Measurements from ENCODE around the gene DLEC1.
A peak's percentile ranks its signal among the peaks of the same experiment; 100 is the strongest.

The DLEC1 gene

GRCh38 chr3:38138349-38139190 is 99.6 kb downstream of the DLEC1 start, which contains the start of gene MYD88:
MYD88 (plus strand) TSS chr3:38138661; CDS start chr3:38138701, 40 bp downstream.
- DNase-seq (ENCODE audit: low read depth), result peak; percentile 72

GRCh38 chr3:38139191-38139590 is 100.2 kb downstream of the DLEC1 start:
- no peak for DNase-seq (ENCODE audit: low read depth)

DNA sequence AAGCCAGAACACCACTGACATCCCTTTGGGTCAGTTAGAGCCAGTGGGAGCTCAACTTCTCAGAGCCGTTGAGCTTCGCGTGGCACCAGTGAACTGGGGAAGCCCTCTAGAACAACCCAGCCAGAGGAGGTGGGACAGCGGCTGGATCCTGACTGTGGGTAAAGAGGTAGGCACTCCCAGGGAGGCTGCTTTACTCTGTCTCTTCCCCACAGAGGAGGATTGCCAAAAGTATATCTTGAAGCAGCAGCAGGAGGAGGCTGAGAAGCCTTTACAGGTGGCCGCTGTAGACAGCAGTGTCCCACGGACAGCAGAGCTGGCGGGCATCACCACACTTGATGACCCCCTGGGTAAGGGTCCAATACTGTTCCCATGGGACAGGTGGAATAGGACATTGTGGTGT is 100.6 kb downstream of the DLEC1 start:
- no peak for DNase-seq (ENCODE audit: low read depth)

GRCh38 chr3:38140326-38141172 is 101.5 kb downstream of the DLEC1 start:
- no peak for DNase-seq (ENCODE audit: low read depth)

- no peak for DNase-seq (ENCODE audit: low read depth)
These were observed 102.4 kb downstream of the DLEC1 start for GRCh38 chr3:38141173-38141951.

- DNase-seq (ENCODE audit: low read depth), result no peak
These were observed 102.9 kb downstream of the DLEC1 start for GRCh38 chr3:38141952-38142273.

- no peak for DNase-seq (ENCODE audit: low read depth)
These were observed 104.0 kb downstream of the DLEC1 start for GRCh38 chr3:38142959-38143358.

DNA sequence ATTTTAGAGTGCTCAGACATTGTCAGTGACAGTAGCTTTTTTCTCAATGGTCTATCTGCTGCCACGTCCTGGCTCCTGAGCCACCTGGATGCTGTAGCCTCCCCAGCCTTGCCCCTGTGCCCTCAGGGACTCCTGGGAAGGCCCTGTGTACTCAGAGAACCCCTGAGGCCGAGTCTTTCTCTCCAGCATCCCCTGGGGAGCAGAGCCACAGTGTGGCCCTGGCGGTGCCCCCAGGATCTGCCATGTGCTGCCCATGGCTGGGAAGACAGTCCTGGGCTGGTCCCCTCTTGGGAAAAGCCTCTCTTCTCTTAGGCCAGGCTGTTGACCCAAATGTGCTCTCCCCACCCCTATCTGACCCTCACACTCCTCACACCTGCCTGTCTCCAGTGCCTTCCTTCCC is 104.5 kb downstream of the DLEC1 start:
- DNase-seq (ENCODE audit: low read depth), result no peak

DNA sequence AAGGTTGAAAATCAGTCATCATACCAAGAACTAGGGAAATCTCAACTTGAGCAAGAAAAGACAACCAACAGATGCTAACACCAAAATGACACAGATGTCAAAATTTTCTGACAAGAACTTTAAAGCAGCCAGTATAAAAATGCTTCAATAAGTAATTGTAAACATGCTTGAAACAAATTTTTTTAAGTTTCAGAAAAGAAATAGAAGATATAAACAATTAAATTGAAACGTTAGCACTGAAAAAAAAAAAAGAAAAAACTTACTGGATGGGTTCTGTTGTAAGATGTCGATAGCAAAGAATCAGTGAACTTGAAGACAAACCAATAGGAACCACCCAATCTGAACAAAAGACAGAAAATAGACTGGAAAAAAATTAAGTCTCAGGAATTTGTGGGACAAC is 107.5 kb downstream of the DLEC1 start:
- DNase-seq (ENCODE audit: low read depth), result no peak

DNA sequence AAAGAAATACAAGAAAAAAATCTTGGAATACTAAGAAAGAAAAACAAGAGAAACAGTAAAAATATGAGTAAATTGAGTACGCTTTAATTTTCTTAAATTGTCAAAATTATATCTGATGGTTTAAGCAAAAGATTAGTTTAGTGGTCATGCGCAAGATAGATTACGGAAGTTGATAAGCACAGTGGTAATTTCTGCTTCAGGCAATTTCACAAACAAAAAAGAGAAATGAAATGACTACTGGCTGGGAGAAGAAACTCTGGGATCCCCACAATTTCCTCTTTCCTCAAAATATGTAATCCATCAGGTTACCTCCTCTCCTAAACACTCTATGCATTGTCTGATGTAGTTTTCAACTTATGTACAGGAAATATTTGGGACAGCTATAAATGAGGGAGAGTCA is 108.4 kb downstream of the DLEC1 start:
- no peak for DNase-seq (ENCODE audit: low read depth)

GRCh38 chr3:38148311-38148882 is 109.4 kb downstream of the DLEC1 start:
- no peak for DNase-seq (ENCODE audit: low read depth)

- no peak for DNase-seq (ENCODE audit: low read depth)
These were observed 110.7 kb downstream of the DLEC1 start for GRCh38 chr3:38149708-38150107.

- no peak for DNase-seq (ENCODE audit: low read depth)
These were observed 111.9 kb downstream of the DLEC1 start for GRCh38 chr3:38150780-38151528.

- DNase-seq (ENCODE audit: low read depth), result no peak
These were observed 112.8 kb downstream of the DLEC1 start for GRCh38 chr3:38151667-38152265.

GRCh38 chr3:38152609-38153008 is 113.6 kb downstream of the DLEC1 start:
- no peak for DNase-seq (ENCODE audit: low read depth)

DNA sequence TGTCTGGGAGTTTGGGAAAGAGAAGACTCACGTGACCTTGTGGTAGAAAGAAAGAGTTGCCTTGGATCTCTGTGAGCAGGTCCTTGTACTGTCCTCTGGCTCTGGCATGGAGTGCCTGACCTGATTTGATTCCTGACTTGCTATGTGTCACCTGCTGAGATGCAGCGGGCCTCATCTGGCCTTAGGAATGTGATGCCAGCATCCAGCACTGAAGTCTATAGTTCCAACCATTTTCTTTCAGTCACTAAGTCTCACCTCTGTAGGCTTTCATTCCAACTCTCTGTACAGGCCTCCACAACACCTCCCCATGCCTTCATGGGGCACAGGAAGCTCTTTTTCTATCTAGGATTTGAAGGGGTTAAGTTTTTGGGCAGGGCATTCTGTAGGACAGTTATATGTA is 114.2 kb downstream of the DLEC1 start:
- DNase-seq (ENCODE audit: low read depth), result no peak

DNA sequence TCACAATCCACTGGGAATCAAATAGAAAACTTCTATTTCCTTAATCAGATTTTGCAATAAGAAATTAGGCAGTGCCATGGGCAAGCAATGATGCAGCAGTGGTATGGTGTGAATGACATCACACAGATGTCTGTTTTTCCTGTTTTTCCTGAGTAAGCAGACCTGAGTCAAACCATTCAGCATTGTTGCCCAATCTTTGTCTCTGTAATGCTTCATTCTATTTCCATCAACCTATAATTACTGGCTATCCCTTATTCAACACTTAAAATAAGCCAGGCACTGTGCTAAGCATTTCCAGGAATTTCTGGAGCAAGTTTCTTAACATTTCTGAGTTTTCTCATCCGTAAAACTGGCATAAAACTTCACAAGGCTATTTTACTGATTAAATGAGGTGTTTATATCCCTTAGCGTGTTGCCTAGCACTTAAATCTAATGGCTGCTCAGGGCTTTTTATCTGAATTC is 115.1 kb downstream of the DLEC1 start:
- DNase-seq (ENCODE audit: low read depth), result no peak

DNA sequence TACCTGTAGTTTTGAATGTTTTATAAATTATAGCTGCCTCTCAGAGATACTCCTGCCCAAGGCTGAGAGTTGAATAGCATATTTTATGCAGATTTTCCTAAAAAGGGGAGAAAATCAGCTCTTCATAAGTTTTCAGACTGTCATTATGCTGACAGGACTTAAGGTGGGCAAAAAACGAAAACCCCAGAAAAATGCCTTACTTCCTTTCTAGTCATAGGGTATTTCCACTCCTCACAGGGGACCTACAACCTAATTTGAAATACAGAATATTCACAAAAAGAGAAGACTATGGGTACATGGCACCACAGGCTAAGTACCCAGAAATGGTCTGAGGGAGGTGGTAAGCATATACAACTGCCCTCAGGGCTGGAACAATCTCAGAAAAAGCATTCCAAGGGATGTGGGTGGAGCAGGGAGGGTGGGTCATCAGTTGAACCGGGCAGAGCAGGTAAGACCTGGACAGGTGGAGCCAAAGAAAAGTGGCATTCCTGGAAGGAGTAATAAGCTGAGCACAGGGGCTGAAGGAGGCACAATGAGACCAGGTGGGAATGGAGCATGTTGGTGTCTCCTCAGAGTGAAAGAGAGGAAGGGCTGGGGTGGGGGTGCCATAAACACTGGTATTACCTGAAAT is 115.7 kb downstream of the DLEC1 start:
- no peak for DNase-seq (ENCODE audit: low read depth)

GRCh38 chr3:38155825-38156224 is 116.8 kb downstream of the DLEC1 start:
- DNase-seq (ENCODE audit: low read depth), result no peak

GRCh38 chr3:38157117-38157516 is 118.1 kb downstream of the DLEC1 start:
- DNase-seq (ENCODE audit: low read depth), result no peak

Data from stimulated activated CD8-positive, alpha-beta memory T cell treated with anti-CD3 and anti-CD28 coated beads, Interleukin-7, amount 100 ng/mL, for 24 hours (primary cell).